CD4-positive, alpha-beta T cell (primary cell): ENCODE data around the gene APOL3. TPM values are rescaled to one million over a fixed set of nuclear protein-coding genes. Genes with fewer than 3 reads are reported as not detected.
A peak's percentile ranks its signal among the peaks of the same experiment; 100 is the strongest.

ENCODE experiments used
- ATAC-seq: fragments of 200-7000 bp; cut with Tn5 transposase; one replicate; pipeline ENCODE4 v1.10.0; 2022; ENCODE audit warnings: mild to moderate bottlenecking; ENCODE audit not compliant: poor library complexity
- CTCF ChIA-PET: fragments of 350-600 bp; sonication (Branson Sonifier 250); formaldehyde crosslinking; loops from one replicate; lab custom pipeline; 2021; ENCODE audit warnings: antibody characterized with exemption, inconsistent platforms; lab: Charles Lee
- POLR2A ChIA-PET: fragments of 350-600 bp; sonication (Branson Sonifier 250); formaldehyde crosslinking; loops from one replicate; lab custom pipeline; 2021; ENCODE audit warnings: antibody characterized with exemption, inconsistent platforms; lab: Charles Lee
- DNase-seq, 14 experiments: peaks; one replicate each; pipeline ENCODE4 v3.0.0-alpha.2; 2013 to 2020; ENCODE audit warnings: mixed read lengths in 2 of 14
- H3K27ac ChIP-seq, 2 donors: one replicate each; pipeline versions ENCODE4 v1.5.1 to v1.7.0; 2013; ENCODE audit warnings: low read length in 2 of 2, low read depth in 1 of 2, mild to moderate bottlenecking in 1 of 2
- H3K27me3 ChIP-seq, 2 experiments: 1 replicate in 1 of 2; 2 replicates in 1 of 2; pipeline versions ENCODE4 v1.6.1 to v1.7.0; 2013; ENCODE audit warnings: low read length in 2 of 2, control low read depth in 1 of 2, mild to moderate bottlenecking in 1 of 2, moderate library complexity in 1 of 2; ENCODE audit not compliant: insufficient read depth in 2 of 2, control insufficient read depth in 1 of 2
- H3K36me3 ChIP-seq: one replicate; pipeline ENCODE4 v1.6.1; 2013; ENCODE audit warnings: low read length, control low read depth; ENCODE audit not compliant: insufficient read depth
- H3K4me1 ChIP-seq: one replicate; pipeline ENCODE4 v1.6.1; 2013; ENCODE audit warnings: low read length, control low read depth; ENCODE audit not compliant: insufficient read depth
- H3K4me3 ChIP-seq: one replicate; pipeline ENCODE4 v1.5.1; 2013; ENCODE audit warnings: mild to moderate bottlenecking, low read length, moderate library complexity
- H3K9me3 ChIP-seq, 2 experiments: 1 replicate in 1 of 2; 2 replicates in 1 of 2; pipeline versions ENCODE4 v1.6.1 to v1.7.0; 2013; ENCODE audit warnings: low read length in 2 of 2, mild to moderate bottlenecking in 2 of 2, control low read depth in 1 of 2, moderate library complexity in 1 of 2; ENCODE audit not compliant: control insufficient read depth in 1 of 2, insufficient read depth in 1 of 2
- H3K27ac Mint-ChIP-seq: one replicate; pipeline ENCODE4 v1.8.0; 2020; ENCODE audit warnings: mixed read lengths
- H3K27me3 Mint-ChIP-seq: one replicate; pipeline ENCODE4 v1.8.0; 2021; ENCODE audit warnings: mixed read lengths
- H3K36me3 Mint-ChIP-seq: one replicate; pipeline ENCODE4 v1.8.0; 2021; ENCODE audit warnings: low read depth, mixed read lengths
- H3K4me1 Mint-ChIP-seq: one replicate; pipeline ENCODE4 v1.8.0; 2021; ENCODE audit warnings: low read depth, mixed read lengths
- H3K4me3 Mint-ChIP-seq: one replicate; pipeline ENCODE4 v1.8.0; 2020; ENCODE audit warnings: mild to moderate bottlenecking, mixed read lengths
- H3K9me3 Mint-ChIP-seq: one replicate; pipeline ENCODE4 v1.8.0; 2020; ENCODE audit warnings: mixed read lengths
- intact Hi-C, 2 experiments: fragments of 100-400 bp; cut with DNase I in 1 of 2; cut with micrococcal nuclease in 1 of 2; formaldehyde crosslinking; loops; one replicate each; pipeline versions ENCODE4 v1.15.1 to v1.9.0; 2023 to 2025; cut with DNase I, micrococcal nuclease
- total RNA-seq, 174 experiments: library from RNA in 2 of 174; stranded (reverse) in 2 of 174; gene quantifications; one replicate each; pipeline ENCODE4 v1.2.3 and lab custom pipeline; 2021 to 2026
- TF ChIP-seq, protein P1 (sequence below): fragments of 200-600 bp; IDR thresholded peaks from one replicate; pipeline ENCODE4 v1.8.0; 2022; ENCODE audit warnings: antibody characterized with exemption, mild to moderate bottlenecking

Gene APOL3
- total RNA-seq, 2 experiments from 2014 or later = 111 to 116 TPM

DNA sequence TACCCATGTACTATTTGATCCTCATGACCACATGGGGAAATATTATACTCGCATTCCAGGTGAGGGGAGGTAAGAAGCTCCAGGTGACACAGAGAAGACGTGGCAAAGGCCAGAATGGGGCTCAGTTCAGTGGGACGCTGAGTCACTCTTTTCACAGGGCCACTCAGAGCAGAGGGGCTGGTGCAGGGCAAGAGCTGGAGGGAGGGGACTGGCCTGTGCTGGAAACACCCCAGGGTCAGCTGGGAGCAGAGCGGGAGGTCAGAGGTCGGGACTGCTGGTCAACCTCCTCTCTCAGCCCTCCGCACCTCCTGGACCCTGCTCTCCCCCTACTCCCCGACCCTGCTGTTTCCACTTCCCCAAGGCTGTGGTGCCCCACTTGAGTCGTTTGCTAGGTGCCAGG, 12.1 kb downstream of the APOL3 start:
- CTCF ChIA-PET = interaction anchor here (1.3 kb wide), 1 partner anchor 32 kb away, joined by 3 read pairs; no protein-coding TSS in a partner anchor
- Histone ChIP-seq H3K4me3 (no peak overlapping the region), H3K9me3 (no peaks in the 10 kb centered on the region), H3K27me3 (no peaks in the 10 kb centered on the region), H3K36me3 (peaks cover 79% of the 10 kb centered on the region), H3K27ac (no peak overlapping the region), H3K4me1 (peaks cover 45% of the 10 kb centered on the region)
- DNase-seq (peak in 1 of 14 experiments; percentile 25), ATAC-seq (no peak)
- Mint-ChIP-seq H3K4me1 (peaks cover 54% of the 10 kb centered on the region), H3K4me3 (no peak overlapping the region), H3K9me3 (no peaks in the 10 kb centered on the region), H3K36me3 (peaks cover 93% of the 10 kb centered on the region), H3K27me3 (no peaks in the 10 kb centered on the region), H3K27ac (peak overlapping the region; percentile 55)
- TF ChIP-seq, protein P1, sequence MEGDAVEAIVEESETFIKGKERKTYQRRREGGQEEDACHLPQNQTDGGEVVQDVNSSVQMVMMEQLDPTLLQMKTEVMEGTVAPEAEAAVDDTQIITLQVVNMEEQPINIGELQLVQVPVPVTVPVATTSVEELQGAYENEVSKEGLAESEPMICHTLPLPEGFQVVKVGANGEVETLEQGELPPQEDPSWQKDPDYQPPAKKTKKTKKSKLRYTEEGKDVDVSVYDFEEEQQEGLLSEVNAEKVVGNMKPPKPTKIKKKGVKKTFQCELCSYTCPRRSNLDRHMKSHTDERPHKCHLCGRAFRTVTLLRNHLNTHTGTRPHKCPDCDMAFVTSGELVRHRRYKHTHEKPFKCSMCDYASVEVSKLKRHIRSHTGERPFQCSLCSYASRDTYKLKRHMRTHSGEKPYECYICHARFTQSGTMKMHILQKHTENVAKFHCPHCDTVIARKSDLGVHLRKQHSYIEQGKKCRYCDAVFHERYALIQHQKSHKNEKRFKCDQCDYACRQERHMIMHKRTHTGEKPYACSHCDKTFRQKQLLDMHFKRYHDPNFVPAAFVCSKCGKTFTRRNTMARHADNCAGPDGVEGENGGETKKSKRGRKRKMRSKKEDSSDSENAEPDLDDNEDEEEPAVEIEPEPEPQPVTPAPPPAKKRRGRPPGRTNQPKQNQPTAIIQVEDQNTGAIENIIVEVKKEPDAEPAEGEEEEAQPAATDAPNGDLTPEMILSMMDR = no peak
- POLR2A ChIA-PET = no interaction called here
- intact Hi-C loops = loop anchor here in 1 of 2 experiments (5.0 kb wide), 1 partner anchor 74 kb away; no protein-coding TSS in a partner anchor

DNA sequence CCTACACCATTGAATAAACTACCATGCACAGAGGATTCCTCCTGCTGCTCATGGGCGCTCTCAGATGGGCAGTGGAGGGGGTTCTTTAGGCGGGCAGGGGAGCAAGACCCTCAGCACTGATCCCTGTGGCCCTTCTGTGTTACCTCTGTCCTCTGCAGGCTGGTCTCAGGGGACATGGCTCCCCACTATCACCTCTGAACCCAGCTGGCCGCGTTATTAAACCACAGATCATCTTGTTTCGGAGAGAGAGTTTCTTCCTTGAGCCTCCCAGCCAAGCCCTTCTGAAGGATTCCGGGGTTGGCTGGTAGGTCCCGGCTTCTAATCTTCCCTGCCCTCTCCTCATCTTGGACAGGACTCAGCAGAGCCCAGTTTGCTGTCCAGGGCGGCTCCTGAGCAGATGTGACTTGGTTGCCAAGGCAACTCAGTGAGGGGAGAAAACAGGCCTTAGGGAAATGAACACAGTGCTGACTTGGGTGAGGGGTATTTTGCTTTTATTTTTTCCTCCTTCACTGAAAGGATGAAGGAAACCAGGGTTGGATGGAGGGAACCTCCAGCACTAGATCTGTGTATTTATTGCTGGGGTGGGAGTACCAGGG, 13.3 kb downstream of the APOL3 start:
- Histone ChIP-seq H3K4me3 (no peak overlapping the region), H3K9me3 (no peaks in the 10 kb centered on the region), H3K27me3 (no peaks in the 10 kb centered on the region), H3K36me3 (peaks cover 85% of the 10 kb centered on the region), H3K27ac (no peak overlapping the region), H3K4me1 (peaks cover 36% of the 10 kb centered on the region)
- Mint-ChIP-seq H3K9me3 (no peaks in the 10 kb centered on the region), H3K4me1 (peaks cover 50% of the 10 kb centered on the region), H3K27me3 (no peaks in the 10 kb centered on the region), H3K27ac (peak overlapping the region; percentile 30), H3K36me3 (peaks cover 98% of the 10 kb centered on the region), H3K4me3 (no peak overlapping the region)
- no peak for ATAC-seq
- POLR2A ChIA-PET = no interaction called here
- intact Hi-C loops = loop anchor here in 1 of 2 experiments (5.0 kb wide), 1 partner anchor 75 kb away; no protein-coding TSS in a partner anchor
- TF ChIP-seq, protein P1 = no peak
- DNase-seq = peak in 1 of 14 experiments; percentile 23
- CTCF ChIA-PET = no interaction called here

DNA sequence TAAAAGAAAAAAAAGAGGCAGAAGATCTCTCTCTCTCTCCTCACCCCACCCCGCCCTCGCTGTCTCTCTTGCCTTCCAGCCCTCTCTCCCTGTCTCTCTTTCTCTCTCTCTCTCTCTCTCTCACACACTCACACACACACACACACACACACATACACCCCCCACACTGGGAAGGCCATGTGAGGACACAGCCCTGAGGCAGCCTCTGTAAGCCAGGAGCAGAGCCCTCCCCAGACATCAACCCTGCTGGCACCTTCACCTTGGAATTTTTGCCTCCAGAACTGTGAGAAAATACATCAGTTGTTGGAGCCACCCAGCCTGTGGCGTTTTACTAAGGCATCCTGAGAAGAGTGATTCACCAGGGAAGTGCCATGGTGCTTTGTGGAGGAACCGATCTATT, 14.7 kb downstream of the APOL3 start:
- TF ChIP-seq, protein P1 = no peak
- ChIA-PET POLR2A (no interaction called here), CTCF (interaction anchor here (1.5 kb wide), 1 partner anchor 34 kb away, joined by 6 read pairs; no protein-coding TSS in a partner anchor)
- no peaks in the 10 kb centered on the region for H3K9me3 ChIP-seq
- H3K27ac ChIP-seq = no peak overlapping the region
- H3K4me3 ChIP-seq = no peak overlapping the region
- H3K36me3 Mint-ChIP-seq = peaks cover 98% of the 10 kb centered on the region
- ATAC-seq (no peak), DNase-seq (peak in 1 of 14 experiments; percentile 10)
- H3K27me3 Mint-ChIP-seq = no peaks in the 10 kb centered on the region
- H3K27me3 ChIP-seq = no peaks in the 10 kb centered on the region
- intact Hi-C loops = loop anchor here (1.0 to 5.0 kb wide), 2 partner anchors 34 to 76 kb away; no protein-coding TSS in a partner anchor
- no peak overlapping the region for H3K4me3 Mint-ChIP-seq
- no peaks in the 10 kb centered on the region for H3K9me3 Mint-ChIP-seq
- peaks cover 91% of the 10 kb centered on the region for H3K36me3 ChIP-seq
- H3K27ac Mint-ChIP-seq = no peak overlapping the region
- peaks cover 36% of the 10 kb centered on the region for H3K4me1 Mint-ChIP-seq
- H3K4me1 ChIP-seq = peaks cover 28% of the 10 kb centered on the region
